Neural progenitor cell (in vitro differentiated cells): Measurements from ENCODE around the gene ST6GALNAC1. TPM values are rescaled to one million over a fixed set of nuclear protein-coding genes. Genes with fewer than 3 reads are reported as not detected.

Experiments used
- DNase-seq: peaks from one replicate; pipeline ENCODE4 v3.0.0-alpha.2; 2016; ENCODE audit warnings: low spot score
- H2AFZ ChIP-seq: fragments of 200-600 bp; sonication (generic); replicated peaks from 2 replicates; pipeline ENCODE4 v1.6.1; 2016; ENCODE audit warnings: antibody characterized with exemption
- H3F3A ChIP-seq: fragments of 200-600 bp; sonication (generic); 2 replicates; pipeline ENCODE4 v1.6.1; 2016; ENCODE audit warnings: antibody characterized with exemption, low read depth
- H3K27ac ChIP-seq: fragments of 200-600 bp; sonication (generic); 2 replicates; pipeline ENCODE4 v1.5.1; 2016; ENCODE audit warnings: mild to moderate bottlenecking
- H3K27me3 ChIP-seq: fragments of 200-600 bp; sonication (generic); 2 replicates; pipeline ENCODE4 v1.6.1; 2016; ENCODE audit warnings: mild to moderate bottlenecking, moderate library complexity
- H3K36me3 ChIP-seq: fragments of 200-600 bp; sonication (generic); 2 replicates; pipeline ENCODE4 v1.5.1; 2016
- H3K4me1 ChIP-seq: fragments of 200-600 bp; sonication (generic); 2 replicates; pipeline ENCODE4 v1.6.1; 2016; ENCODE audit warnings: mixed run types
- H3K4me2 ChIP-seq: fragments of 200-600 bp; sonication (generic); 2 replicates; pipeline ENCODE4 v1.6.1; 2016
- H3K4me3 ChIP-seq: fragments of 200-600 bp; sonication (generic); 2 replicates; pipeline ENCODE4 v1.5.1; 2016
- H3K79me2 ChIP-seq: fragments of 200-600 bp; sonication (generic); 2 replicates; pipeline ENCODE4 v1.6.1; 2016; ENCODE audit warnings: low read depth
- H3K9ac ChIP-seq: fragments of 200-600 bp; sonication (generic); 2 replicates; pipeline ENCODE4 v1.6.1; 2016
- H3K9me3 ChIP-seq: fragments of 200-600 bp; sonication (generic); 2 replicates; pipeline ENCODE4 v1.5.1; 2016; ENCODE audit warnings: low read depth
- H4K20me1 ChIP-seq: fragments of 200-600 bp; sonication (generic); 2 replicates; pipeline ENCODE4 v1.6.1; 2016; ENCODE audit warnings: low read depth
- H3K27ac Mint-ChIP-seq: 3 replicates; pipeline ENCODE4 v1.8.0; 2021; ENCODE audit warnings: mixed read lengths
- H3K27me3 Mint-ChIP-seq: 2 replicates; pipeline ENCODE4 v1.8.0; 2022; ENCODE audit warnings: low read depth, mild to moderate bottlenecking, inconsistent platforms, moderate library complexity, mixed read lengths; ENCODE audit not compliant: insufficient read depth
- H3K36me3 Mint-ChIP-seq: 3 replicates; pipeline ENCODE4 v1.8.0; 2021; ENCODE audit warnings: mixed read lengths
- H3K4me1 Mint-ChIP-seq: 3 replicates; pipeline ENCODE4 v1.8.0; 2021; ENCODE audit warnings: mixed read lengths
- H3K4me3 Mint-ChIP-seq: 3 replicates; pipeline ENCODE4 v1.8.0; 2021; ENCODE audit warnings: mild to moderate bottlenecking, moderate library complexity, mixed read lengths
- H3K9me3 Mint-ChIP-seq: 3 replicates; pipeline ENCODE4 v1.8.0; 2020; ENCODE audit warnings: mixed read lengths
- EZH2 ChIP-seq: fragments of 200-600 bp; sonication (generic); IDR thresholded peaks from 2 replicates; pipeline ENCODE4 v1.6.1; 2017; ENCODE audit warnings: antibody characterized with exemption, mild to moderate bottlenecking, moderate library complexity
- EZH2phosphoT487 ChIP-seq: fragments of 200-600 bp; sonication (generic); IDR thresholded peaks from 2 replicates; pipeline ENCODE4 v1.6.1; 2017; ENCODE audit warnings: antibody characterized with exemption
- total RNA-seq: library from RNA; depleted of rRNA; stranded (reverse); fragments of >200 nt; gene quantifications from 2 replicates; pipeline ENCODE4 v1.2.3, GENCODE V29; 2015; ENCODE audit warnings: low replicate concordance
- TF ChIP-seq, protein P1 (sequence below): fragments of 200-600 bp; sonication (generic); IDR thresholded peaks from 2 replicates; pipeline ENCODE4 v1.5.1; 2017; ENCODE audit warnings: antibody characterized with exemption, mild to moderate bottlenecking

The ST6GALNAC1 gene
- total RNA-seq, 1 donor from 2014 or later = not detected

DNA sequence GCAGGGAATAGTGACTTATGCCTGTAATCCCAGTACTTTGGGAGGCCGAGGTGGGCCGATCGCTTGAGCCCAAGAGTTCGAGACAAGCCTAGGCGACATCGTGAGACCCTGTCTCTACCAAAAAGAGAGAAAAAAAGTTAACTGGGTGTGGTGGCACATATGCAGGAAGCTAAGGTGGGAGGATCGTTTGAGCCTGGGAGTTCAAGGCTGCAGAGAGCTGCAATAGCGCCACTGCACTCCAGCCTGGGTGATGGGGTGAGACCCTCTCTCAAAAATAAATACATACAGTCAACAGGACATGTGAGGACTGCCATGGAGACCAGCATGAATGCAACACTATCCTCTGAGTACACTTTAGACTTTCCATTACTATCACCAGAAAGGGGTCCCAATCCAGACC lies 42.5 kb downstream of the ST6GALNAC1 start:
- peaks cover 4% of the 10 kb centered on the region for H3K9me3 Mint-ChIP-seq
- Histone ChIP-seq H3K36me3 (no peaks in the 10 kb centered on the region), H3K9ac (no peak overlapping the region), H3K4me2 (no peak overlapping the region), H3K79me2 (no peaks in the 10 kb centered on the region), H3K27me3 (no peaks in the 10 kb centered on the region), H4K20me1 (no peaks in the 10 kb centered on the region), H3K4me1 (peaks cover 7% of the 10 kb centered on the region), H2AFZ (no peak overlapping the region), H3K4me3 (no peak overlapping the region), H3F3A (no peaks in the 10 kb centered on the region), H3K27ac (no peak overlapping the region), H3K9me3 (no peaks in the 10 kb centered on the region)
- no peaks in the 10 kb centered on the region for H3K36me3 Mint-ChIP-seq
- TF ChIP-seq EZH2phosphoT487 = no peak
- TF ChIP-seq EZH2 = no peak
- TF ChIP-seq, protein P1, sequence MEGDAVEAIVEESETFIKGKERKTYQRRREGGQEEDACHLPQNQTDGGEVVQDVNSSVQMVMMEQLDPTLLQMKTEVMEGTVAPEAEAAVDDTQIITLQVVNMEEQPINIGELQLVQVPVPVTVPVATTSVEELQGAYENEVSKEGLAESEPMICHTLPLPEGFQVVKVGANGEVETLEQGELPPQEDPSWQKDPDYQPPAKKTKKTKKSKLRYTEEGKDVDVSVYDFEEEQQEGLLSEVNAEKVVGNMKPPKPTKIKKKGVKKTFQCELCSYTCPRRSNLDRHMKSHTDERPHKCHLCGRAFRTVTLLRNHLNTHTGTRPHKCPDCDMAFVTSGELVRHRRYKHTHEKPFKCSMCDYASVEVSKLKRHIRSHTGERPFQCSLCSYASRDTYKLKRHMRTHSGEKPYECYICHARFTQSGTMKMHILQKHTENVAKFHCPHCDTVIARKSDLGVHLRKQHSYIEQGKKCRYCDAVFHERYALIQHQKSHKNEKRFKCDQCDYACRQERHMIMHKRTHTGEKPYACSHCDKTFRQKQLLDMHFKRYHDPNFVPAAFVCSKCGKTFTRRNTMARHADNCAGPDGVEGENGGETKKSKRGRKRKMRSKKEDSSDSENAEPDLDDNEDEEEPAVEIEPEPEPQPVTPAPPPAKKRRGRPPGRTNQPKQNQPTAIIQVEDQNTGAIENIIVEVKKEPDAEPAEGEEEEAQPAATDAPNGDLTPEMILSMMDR = no peak
- no peak overlapping the region for H3K27ac Mint-ChIP-seq
- no peak overlapping the region for H3K4me3 Mint-ChIP-seq
- H3K27me3 Mint-ChIP-seq = peaks cover 11% of the 10 kb centered on the region
- DNase-seq = no peak
- H3K4me1 Mint-ChIP-seq = no peaks in the 10 kb centered on the region

DNA sequence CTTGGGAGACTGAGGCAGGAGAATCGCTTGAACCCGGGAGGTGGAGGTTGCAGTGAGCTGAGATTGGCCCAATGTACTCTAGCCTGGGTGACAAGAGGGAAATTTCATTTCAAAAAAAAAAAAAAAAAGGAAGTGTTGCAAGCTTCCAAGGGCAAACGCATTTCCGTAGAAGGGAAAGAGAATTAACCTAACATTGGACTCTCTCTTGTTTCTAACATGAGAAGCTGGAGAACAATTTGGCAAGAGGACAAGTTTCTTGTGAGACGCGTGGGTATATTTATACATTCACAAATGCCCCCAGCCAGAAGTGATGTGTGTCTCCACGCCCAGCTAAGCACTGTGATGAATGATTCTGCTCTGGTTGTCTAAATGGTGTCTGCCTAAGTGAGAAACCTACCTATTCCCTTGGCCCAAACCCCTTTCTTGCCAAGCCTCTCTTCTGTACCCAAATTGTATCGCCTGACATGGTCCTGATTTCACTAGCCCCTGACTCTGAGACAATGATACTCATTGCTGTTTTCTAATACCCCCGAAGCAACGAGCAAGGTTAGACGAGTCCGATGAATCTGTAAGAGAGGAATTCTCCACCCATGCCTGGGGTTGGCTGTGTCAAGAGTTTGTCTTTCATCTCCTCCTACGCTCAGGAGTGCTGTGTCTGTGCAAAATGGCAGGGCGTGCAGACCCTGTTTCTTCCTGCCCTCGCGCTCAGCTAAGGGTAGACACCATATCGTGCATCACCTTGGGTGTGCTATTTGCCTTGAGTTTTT lies 43.7 kb downstream of the ST6GALNAC1 start:
- H3K27ac Mint-ChIP-seq = no peak overlapping the region

DNA sequence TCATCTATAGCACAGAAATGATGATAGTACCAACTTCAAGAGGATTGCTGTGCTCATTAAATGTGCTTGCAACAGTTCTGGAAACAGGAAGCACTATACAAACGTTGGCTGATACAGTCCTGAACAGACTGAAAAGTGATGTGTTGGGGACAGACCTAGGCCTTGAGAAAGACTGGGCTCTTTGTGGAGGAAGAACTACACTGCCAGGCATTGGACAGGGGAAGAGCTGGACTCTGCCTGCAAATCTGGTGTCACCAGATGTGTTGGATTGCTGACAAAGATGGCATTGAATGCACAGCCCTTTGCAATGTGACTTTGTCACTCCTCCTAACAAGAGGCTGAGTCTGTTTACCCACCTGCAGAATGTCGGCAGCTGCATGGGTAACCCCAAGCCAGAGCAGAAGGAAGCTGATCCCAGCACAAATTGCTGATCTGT lies 45.5 kb downstream of the ST6GALNAC1 start:
- Histone ChIP-seq H3K4me1 (no peaks in the 10 kb centered on the region), H3F3A (no peaks in the 10 kb centered on the region), H3K9me3 (no peaks in the 10 kb centered on the region), H3K36me3 (no peaks in the 10 kb centered on the region), H3K27ac (no peak overlapping the region), H3K4me2 (no peak overlapping the region), H2AFZ (no peak overlapping the region), H4K20me1 (no peaks in the 10 kb centered on the region), H3K4me3 (no peak overlapping the region), H3K27me3 (no peaks in the 10 kb centered on the region), H3K79me2 (no peaks in the 10 kb centered on the region), H3K9ac (no peak overlapping the region)
- H3K4me1 Mint-ChIP-seq = peaks cover 3% of the 10 kb centered on the region
- no peak overlapping the region for H3K4me3 Mint-ChIP-seq
- no peak overlapping the region for H3K27ac Mint-ChIP-seq
- TF ChIP-seq, protein P1 = no peak
- TF ChIP-seq EZH2 (no peak), EZH2phosphoT487 (no peak)
- DNase-seq = no peak
- H3K9me3 Mint-ChIP-seq = peaks cover 2% of the 10 kb centered on the region
- no peaks in the 10 kb centered on the region for H3K36me3 Mint-ChIP-seq
- peaks cover 9% of the 10 kb centered on the region for H3K27me3 Mint-ChIP-seq

More for the DNA sequence above, 43.7 kb downstream of the ST6GALNAC1 start:
- H3K27me3 ChIP-seq = no peaks in the 10 kb centered on the region
- no peaks in the 10 kb centered on the region for H3K4me1 ChIP-seq
- TF ChIP-seq, protein P1 = no peak
- TF ChIP-seq EZH2 (no peak), EZH2phosphoT487 (no peak)
- H3K9me3 ChIP-seq = no peaks in the 10 kb centered on the region
- no peak overlapping the region for H3K4me2 ChIP-seq
- Mint-ChIP-seq H3K36me3 (no peaks in the 10 kb centered on the region), H3K4me1 (no peaks in the 10 kb centered on the region), H3K9me3 (peaks cover 4% of the 10 kb centered on the region), H3K27me3 (peaks cover 9% of the 10 kb centered on the region), H3K4me3 (no peak overlapping the region)
- H2AFZ ChIP-seq = no peak overlapping the region
- no peaks in the 10 kb centered on the region for H4K20me1 ChIP-seq
- no peaks in the 10 kb centered on the region for H3K79me2 ChIP-seq
- no peaks in the 10 kb centered on the region for H3K36me3 ChIP-seq
- no peaks in the 10 kb centered on the region for H3F3A ChIP-seq
- H3K4me3 ChIP-seq = no peak overlapping the region
- DNase-seq = no peak
- no peak overlapping the region for H3K9ac ChIP-seq
- no peak overlapping the region for H3K27ac ChIP-seq
